HFFc6 (cell line): ENCODE data around the gene PMP22. TPM values are rescaled to one million over a fixed set of nuclear protein-coding genes. Genes with fewer than 3 reads are reported as not detected.

Experiments used
- DNase-seq: peaks from one replicate; pipeline ENCODE4 v3.0.0-alpha.2; 2018
- H3K27ac Mint-ChIP-seq: 2 replicates; pipeline ENCODE4 v1.8.0; 2020; ENCODE audit warnings: mild to moderate bottlenecking, mixed read lengths
- H3K27me3 Mint-ChIP-seq: 2 replicates; pipeline ENCODE4 v1.8.0; 2021; ENCODE audit warnings: mild to moderate bottlenecking, moderate library complexity, mixed read lengths; ENCODE audit not compliant: insufficient read depth
- H3K36me3 Mint-ChIP-seq: 2 replicates; pipeline ENCODE4 v1.8.0; 2021; ENCODE audit warnings: low read depth, mixed read lengths
- H3K4me1 Mint-ChIP-seq: 2 replicates; pipeline ENCODE4 v1.8.0; 2020; ENCODE audit warnings: low read depth, mixed read lengths
- H3K4me3 Mint-ChIP-seq: 2 replicates; pipeline ENCODE4 v1.8.0; 2020; ENCODE audit warnings: mild to moderate bottlenecking, moderate library complexity, mixed read lengths
- H3K9me3 Mint-ChIP-seq: 2 replicates; pipeline ENCODE4 v1.8.0; 2020; ENCODE audit warnings: mild to moderate bottlenecking, mixed read lengths
- total RNA-seq, 6 experiments: library from RNA; stranded (reverse); fragmentation: NEBNext Ultra II Directional; extraction: Animal tissue kit (Norgen Biotek cat#: 25700); gene quantifications; 2 replicates in 1 of 6; 3 replicates in 5 of 6; pipeline ENCODE4 v1.2.3, GENCODE V29; 2021
- TF ChIP-seq, protein P1 (sequence below): fragments of 200-600 bp; sonication (generic); IDR thresholded peaks from 2 replicates; pipeline ENCODE4 v1.5.0; 2021; ENCODE audit warnings: antibody characterized with exemption, mild to moderate bottlenecking

PMP22 gene
- total RNA-seq, 6 experiments from 2014 or later: 28.0 to 42.9 (median 34.0) TPM

DNA sequence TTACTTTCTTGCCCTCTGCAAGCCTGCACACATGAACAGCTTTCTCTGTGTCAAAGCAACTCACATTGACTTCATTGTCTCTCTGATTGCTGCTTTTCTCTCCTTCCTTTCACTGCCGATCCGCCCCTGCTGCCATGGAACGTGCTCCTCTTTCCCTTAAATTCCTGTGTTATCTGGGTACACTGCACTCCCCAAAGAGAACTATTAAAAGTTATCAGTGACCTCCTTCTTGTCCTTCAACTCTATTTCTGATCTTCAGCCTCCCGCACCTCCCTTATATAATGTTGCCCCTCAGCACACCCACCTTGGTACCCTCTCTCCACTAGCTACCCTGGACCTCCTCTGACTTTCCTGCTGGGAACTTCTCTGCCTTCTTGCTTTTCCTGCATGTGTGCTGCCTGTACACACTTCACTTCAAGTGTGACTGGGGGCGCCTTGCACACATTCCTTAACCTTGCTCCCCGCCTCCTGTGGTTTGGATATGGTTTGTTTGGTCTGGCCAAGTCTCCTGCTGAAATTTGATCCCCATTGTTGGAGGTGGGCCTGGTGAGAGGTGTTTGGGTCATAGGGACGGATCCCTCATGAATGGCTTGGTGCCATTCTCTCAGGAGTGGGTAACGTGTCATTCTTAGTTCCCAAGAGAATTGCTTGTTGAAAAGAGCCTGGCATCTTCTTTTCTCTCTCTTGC lies 26.7 kb upstream of the PMP22 start:
- no peaks in the 10 kb centered on the region for H3K36me3 Mint-ChIP-seq

DNA sequence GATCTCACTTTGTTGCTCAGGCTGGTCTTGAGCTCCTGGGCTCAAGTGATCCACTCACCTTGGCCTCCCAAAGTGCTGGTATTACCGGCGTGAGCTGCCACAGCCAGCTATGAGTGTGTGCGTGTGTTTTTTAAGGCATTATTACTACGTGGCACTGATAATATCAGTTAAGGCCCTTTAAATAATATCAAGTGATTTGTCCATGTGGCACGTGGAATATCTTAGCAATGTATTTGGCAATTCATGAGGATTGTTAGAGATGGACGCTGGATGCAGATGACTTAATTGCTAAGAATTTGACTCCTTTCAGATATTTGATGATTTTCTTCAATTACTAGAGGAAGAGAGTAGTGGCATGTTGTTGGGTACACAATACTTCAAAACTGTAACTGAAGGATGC lies 25.5 kb upstream of the PMP22 start:
- peaks cover 42% of the 10 kb centered on the region for H3K4me1 Mint-ChIP-seq
- H3K36me3 Mint-ChIP-seq: no peaks in the 10 kb centered on the region
- H3K9me3 Mint-ChIP-seq: no peaks in the 10 kb centered on the region; the same call in 1 of the 2 replicates
- TF ChIP-seq, protein P1, sequence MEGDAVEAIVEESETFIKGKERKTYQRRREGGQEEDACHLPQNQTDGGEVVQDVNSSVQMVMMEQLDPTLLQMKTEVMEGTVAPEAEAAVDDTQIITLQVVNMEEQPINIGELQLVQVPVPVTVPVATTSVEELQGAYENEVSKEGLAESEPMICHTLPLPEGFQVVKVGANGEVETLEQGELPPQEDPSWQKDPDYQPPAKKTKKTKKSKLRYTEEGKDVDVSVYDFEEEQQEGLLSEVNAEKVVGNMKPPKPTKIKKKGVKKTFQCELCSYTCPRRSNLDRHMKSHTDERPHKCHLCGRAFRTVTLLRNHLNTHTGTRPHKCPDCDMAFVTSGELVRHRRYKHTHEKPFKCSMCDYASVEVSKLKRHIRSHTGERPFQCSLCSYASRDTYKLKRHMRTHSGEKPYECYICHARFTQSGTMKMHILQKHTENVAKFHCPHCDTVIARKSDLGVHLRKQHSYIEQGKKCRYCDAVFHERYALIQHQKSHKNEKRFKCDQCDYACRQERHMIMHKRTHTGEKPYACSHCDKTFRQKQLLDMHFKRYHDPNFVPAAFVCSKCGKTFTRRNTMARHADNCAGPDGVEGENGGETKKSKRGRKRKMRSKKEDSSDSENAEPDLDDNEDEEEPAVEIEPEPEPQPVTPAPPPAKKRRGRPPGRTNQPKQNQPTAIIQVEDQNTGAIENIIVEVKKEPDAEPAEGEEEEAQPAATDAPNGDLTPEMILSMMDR: no peak
- peaks cover 5% of the 10 kb centered on the region for H3K27me3 Mint-ChIP-seq
- no peak overlapping the region for H3K4me3 Mint-ChIP-seq
- peak overlapping the region; percentile 76 for H3K27ac Mint-ChIP-seq
- DNase-seq: peak; percentile 58

More for the DNA sequence above, 26.7 kb upstream of the PMP22 start:
- Mint-ChIP-seq H3K27ac (no peak overlapping the region), H3K4me3 (no peak overlapping the region), H3K9me3 (no peaks in the 10 kb centered on the region; the same call in 1 of the 2 replicates), H3K4me1 (peaks cover 42% of the 10 kb centered on the region), H3K27me3 (peaks cover 5% of the 10 kb centered on the region)
- TF ChIP-seq, protein P1: no peak
- no peak for DNase-seq

DNA sequence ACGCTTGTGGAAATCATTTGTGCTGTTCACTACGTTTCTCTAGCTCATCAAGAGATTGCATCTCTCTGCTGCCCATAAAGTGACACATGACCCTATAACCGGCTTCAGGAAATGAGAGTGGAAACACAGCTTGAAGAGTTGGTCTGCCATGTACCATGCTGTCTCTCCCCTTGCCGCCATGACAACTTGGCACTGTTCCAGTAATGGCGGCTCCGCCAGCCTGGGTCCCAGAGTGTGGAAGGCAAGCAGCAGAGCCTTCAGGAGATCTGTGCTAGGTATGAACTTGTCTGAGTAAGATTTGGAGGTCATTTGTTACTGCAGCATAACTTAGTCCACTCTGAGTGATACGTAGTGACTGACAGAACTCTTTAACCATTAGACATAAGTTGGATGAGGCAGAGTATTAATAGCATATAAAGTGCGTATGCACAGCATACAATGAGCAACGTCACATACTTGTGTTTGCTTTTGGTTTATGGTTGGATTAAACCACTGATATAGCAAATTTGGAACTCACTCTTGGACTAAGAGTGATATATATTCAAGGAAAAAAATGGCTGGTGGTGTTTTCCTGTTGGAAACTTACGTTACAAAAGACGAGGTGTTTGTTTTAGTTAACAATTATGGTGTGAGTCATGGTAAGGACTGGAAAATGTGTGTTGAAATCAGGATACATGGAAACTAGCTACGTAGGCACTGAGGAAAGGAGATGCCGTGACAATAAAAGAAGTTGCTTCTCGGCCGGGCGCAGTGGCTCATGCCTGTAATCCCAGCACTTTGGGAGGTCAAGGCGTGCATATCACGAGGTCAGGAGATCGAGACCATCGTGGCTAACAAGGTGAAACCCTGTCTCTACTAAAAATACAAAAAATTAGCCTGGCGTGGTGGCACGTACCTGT lies 24.4 kb upstream of the PMP22 start:
- Mint-ChIP-seq H3K4me3 (no peak overlapping the region), H3K4me1 (peaks cover 42% of the 10 kb centered on the region), H3K27me3 (peaks cover 5% of the 10 kb centered on the region), H3K36me3 (no peaks in the 10 kb centered on the region), H3K27ac (no peak overlapping the region), H3K9me3 (no peaks in the 10 kb centered on the region; the same call in 1 of the 2 replicates)
- TF ChIP-seq, protein P1: no peak
- DNase-seq: peak; percentile 20

DNA sequence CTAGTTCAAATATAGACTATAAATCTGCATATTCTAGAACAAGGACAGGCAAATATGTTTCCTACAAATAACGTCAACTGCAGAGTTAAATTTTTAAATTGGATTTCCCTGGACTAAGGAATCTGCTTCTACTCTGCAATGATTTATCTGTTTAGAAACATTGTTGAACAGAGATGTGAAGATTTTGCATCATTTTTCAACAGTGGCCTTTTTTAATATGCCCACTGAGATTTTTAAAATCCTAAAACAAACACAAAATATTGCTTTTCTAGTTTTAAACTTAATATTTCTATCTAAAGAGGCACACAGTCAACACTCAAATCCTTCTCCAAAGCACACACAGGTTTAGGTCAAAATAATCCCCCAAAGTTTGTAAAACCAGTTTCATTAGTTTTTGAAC lies 23.7 kb upstream of the PMP22 start:
- no peaks in the 10 kb centered on the region; the same call in 1 of the 2 replicates for H3K9me3 Mint-ChIP-seq
- no peak overlapping the region for H3K4me3 Mint-ChIP-seq
- no peaks in the 10 kb centered on the region for H3K36me3 Mint-ChIP-seq
- peaks cover 5% of the 10 kb centered on the region for H3K27me3 Mint-ChIP-seq
- TF ChIP-seq, protein P1: no peak
- DNase-seq: no peak
- peaks cover 42% of the 10 kb centered on the region for H3K4me1 Mint-ChIP-seq
- H3K27ac Mint-ChIP-seq: no peak overlapping the region

DNA sequence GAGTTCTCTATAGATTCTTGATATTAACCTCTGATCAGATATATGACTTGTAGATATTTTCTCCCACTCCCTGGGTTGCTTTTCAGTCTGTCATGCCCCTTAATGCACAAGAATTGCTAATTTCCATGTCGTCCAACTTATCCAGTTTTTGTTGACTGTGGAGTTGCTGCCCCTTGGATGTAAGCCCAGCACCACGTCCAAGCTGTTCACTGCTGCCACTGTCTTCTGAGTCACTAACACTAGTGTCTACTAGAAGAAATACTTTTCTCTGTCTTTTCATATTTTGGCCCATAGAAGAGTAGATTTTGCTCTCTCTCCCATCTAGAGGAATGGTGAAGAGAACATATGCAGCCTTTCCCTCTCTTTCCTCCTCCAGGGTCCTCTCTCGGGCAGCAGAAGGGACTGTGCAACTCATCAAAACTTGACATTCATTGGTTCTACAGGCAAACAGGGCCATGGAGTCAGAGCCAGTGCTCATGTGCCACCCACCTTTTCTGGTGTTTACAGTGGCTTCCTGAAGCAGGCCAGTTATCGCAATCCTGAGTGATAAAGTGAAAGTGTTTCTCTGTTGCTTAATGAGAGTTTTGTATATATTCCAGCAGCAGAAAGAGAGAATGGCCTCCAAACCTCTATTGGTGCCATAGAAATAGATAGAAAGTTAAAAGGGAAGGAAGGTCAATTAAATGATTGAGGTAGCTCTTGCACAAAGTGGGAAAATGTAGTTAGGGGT lies 22.6 kb upstream of the PMP22 start:
- Mint-ChIP-seq H3K9me3 (no peaks in the 10 kb centered on the region; the same call in 1 of the 2 replicates), H3K36me3 (no peaks in the 10 kb centered on the region), H3K4me3 (no peak overlapping the region), H3K27me3 (peaks cover 10% of the 10 kb centered on the region), H3K27ac (no peak overlapping the region), H3K4me1 (peaks cover 42% of the 10 kb centered on the region)
- TF ChIP-seq, protein P1: no peak
- DNase-seq: peak; percentile 20
